Vagina (tissue), 2 donors: ENCODE measurements around the gene COX17. TPM values are rescaled to one million over a fixed set of nuclear protein-coding genes. Genes with fewer than 3 reads are reported as not detected.
A peak's percentile ranks its signal among the peaks of the same experiment; 100 is the strongest.

Experiments used
- DNase-seq, 2 donors: peaks; one replicate each; pipeline ENCODE4 v3.0.0-alpha.2; 2017; ENCODE audit errors: extremely low spot score in 2 of 2
- H3K27ac ChIP-seq: fragments of 200-600 bp; sonication (generic); one replicate; pipeline ENCODE4 v1.5.1; 2019
- H3K27me3 ChIP-seq: fragments of 200-600 bp; sonication (generic); one replicate; pipeline ENCODE4 v1.5.1; 2019
- H3K36me3 ChIP-seq, 2 donors: fragments of 200-600 bp; sonication (generic); one replicate each; pipeline ENCODE4 v1.5.1; 2017 to 2019
- H3K4me1 ChIP-seq: fragments of 200-600 bp; sonication (generic); one replicate; pipeline ENCODE4 v1.5.1; 2019
- H3K4me3 ChIP-seq, 2 donors: fragments of 200-600 bp; sonication (generic); 1 replicate in 1 of 2; 2 replicates in 1 of 2; pipeline ENCODE4 v1.5.1; 2016 to 2019
- H3K9me3 ChIP-seq: fragments of 200-600 bp; sonication (generic); one replicate; pipeline ENCODE4 v1.5.1; 2019
- POLR2A ChIP-seq, 2 donors: fragments of 450-650 bp; IDR thresholded peaks; one replicate each; pipeline ENCODE4 v1.6.1; 2017; ENCODE audit warnings: antibody characterized with exemption in 2 of 2, mild to moderate bottlenecking in 2 of 2, moderate library complexity in 2 of 2
- POLR2AphosphoS5 ChIP-seq, 2 donors: sonication (generic); formaldehyde crosslinking; IDR thresholded peaks; one replicate each; pipeline ENCODE4 v1.9.0; 2017; ENCODE audit warnings: antibody characterized with exemption in 2 of 2, mild to moderate bottlenecking in 2 of 2, low read depth in 1 of 2; ENCODE audit not compliant: insufficient read depth in 1 of 2
- intact Hi-C: fragments of 100-400 bp; cut with DNase I; formaldehyde crosslinking; loops from one replicate; pipeline ENCODE4 v1.15.1; 2023
- total RNA-seq: library from RNA; depleted of rRNA; stranded (reverse); fragments of >200 nt; gene quantifications from one replicate; pipeline ENCODE4 v1.2.3, GENCODE V29; 2016
- TF ChIP-seq, protein P1 (sequence below), 3 experiments: fragments of 450-650 bp in 2 of 3; fragments of 200-600 bp in 1 of 3; sonication (generic) in 1 of 3; IDR thresholded peaks; one replicate each; pipeline ENCODE4 v1.5.1; 2017 to 2019; ENCODE audit warnings: antibody characterized with exemption in 3 of 3, mild to moderate bottlenecking in 2 of 3, moderate library complexity in 2 of 3

The COX17 gene
- total RNA-seq, 1 donor from 2014 or later = 27.3 TPM

DNA sequence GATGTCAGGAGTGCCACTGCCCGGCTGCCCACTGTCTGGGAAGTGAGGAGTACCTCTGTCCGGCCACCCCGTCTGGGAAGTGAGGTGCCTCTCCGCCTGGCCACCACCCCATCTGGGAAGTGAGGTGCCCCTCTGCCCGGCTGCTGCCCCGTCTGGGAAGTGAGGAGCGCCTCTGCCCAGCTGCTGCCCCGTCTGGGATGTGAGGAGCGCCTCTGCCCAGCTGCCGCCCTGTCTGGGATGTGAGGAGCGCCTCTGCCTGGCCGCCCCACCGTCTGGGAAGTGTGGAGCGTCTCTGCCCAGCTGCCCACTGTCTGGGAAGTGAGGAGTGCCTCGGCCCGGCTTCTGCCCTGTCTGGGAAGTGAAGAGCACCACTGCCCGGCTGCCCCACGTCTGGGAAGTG is 3.3 kb downstream of the COX17 start:
- intact Hi-C loops = no loop called here
- Histone ChIP-seq H3K27ac (no peak overlapping the region), H3K27me3 (no peaks in the 10 kb centered on the region), H3K4me3 (no peak overlapping the region), H3K4me1 (peaks cover 20% of the 10 kb centered on the region), H3K36me3 (peaks cover 0 to 33% of the 10 kb centered on the region in 2 donors), H3K9me3 (no peaks in the 10 kb centered on the region)
- no peak for TF ChIP-seq POLR2A (IDR thresholded peaks at IDR 0.05)
- TF ChIP-seq, protein P1, sequence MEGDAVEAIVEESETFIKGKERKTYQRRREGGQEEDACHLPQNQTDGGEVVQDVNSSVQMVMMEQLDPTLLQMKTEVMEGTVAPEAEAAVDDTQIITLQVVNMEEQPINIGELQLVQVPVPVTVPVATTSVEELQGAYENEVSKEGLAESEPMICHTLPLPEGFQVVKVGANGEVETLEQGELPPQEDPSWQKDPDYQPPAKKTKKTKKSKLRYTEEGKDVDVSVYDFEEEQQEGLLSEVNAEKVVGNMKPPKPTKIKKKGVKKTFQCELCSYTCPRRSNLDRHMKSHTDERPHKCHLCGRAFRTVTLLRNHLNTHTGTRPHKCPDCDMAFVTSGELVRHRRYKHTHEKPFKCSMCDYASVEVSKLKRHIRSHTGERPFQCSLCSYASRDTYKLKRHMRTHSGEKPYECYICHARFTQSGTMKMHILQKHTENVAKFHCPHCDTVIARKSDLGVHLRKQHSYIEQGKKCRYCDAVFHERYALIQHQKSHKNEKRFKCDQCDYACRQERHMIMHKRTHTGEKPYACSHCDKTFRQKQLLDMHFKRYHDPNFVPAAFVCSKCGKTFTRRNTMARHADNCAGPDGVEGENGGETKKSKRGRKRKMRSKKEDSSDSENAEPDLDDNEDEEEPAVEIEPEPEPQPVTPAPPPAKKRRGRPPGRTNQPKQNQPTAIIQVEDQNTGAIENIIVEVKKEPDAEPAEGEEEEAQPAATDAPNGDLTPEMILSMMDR (IDR thresholded peaks at IDR 0.05) = no peak
- TF ChIP-seq POLR2AphosphoS5 (IDR thresholded peaks at IDR 0.05; ENCODE audit: insufficient read depth in 1 of 2, low read depth in 1 of 2) = no peak
- DNase-seq = no peak

DNA sequence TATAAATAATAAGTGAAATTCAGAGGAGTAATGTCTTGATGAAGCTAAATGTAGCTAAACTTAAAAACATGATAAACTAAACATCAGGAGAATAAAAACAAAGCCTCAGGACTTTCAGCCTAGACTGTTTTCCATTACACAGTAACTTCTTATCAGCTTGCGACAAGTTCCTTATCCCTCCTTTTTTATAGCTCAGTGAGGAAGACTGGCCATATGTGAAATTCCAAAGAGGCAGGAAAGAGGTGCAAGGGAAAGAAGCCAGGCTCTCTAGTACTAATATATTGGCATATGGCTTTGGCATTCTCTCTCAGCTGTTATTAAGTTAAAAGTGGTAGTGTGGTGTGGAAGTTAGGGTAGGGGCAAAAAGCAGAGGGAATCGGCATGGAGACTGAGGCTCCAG is 4.4 kb downstream of the COX17 start:
- H3K9me3 ChIP-seq = no peaks in the 10 kb centered on the region
- no peak overlapping the region for H3K27ac ChIP-seq
- intact Hi-C loops = no loop called here
- H3K36me3 ChIP-seq = peaks cover 0 to 33% of the 10 kb centered on the region in 2 donors
- H3K4me3 ChIP-seq = no peak overlapping the region
- peaks cover 20% of the 10 kb centered on the region for H3K4me1 ChIP-seq
- DNase-seq = no peak
- TF ChIP-seq POLR2AphosphoS5 (IDR thresholded peaks at IDR 0.05; ENCODE audit: insufficient read depth in 1 of 2, low read depth in 1 of 2) = no peak
- no peaks in the 10 kb centered on the region for H3K27me3 ChIP-seq

DNA sequence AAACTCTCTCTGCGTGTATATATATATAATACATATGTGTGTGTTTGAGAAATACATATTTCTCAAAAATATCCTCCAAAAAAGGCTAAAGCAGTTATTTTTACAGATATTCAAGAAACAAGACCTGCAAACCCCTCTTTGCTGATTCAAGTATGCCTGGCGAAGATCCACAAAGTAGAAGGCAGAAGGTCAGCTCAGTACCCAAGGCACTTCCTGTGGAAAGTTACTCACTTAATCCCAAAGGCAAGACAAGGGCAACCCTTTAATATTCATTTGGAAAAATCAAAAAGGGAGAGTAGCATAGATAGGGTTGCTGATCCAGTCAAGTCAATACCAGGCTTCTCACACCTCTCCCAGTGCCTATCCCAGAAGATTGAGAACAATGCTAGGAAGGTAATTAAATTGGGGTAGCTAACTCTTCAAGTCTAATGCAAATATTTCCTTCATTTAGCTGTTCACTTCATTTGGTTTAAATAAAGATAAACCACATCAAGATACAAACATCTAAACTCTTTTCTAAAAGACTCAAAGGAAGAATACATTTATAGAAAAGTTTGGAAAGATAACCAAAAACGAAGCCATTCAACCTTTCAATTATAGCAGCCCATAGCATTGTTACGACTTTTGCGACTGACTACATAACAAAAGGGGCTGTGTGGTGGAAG is 7.2 kb downstream of the COX17 start:
- Histone ChIP-seq H3K36me3 (peaks cover 0 to 32% of the 10 kb centered on the region in 2 donors), H3K4me1 (no peaks in the 10 kb centered on the region), H3K27ac (no peak overlapping the region), H3K9me3 (no peaks in the 10 kb centered on the region), H3K27me3 (no peaks in the 10 kb centered on the region), H3K4me3 (no peak overlapping the region)
- DNase-seq = no peak
- no peak for TF ChIP-seq POLR2A (IDR thresholded peaks at IDR 0.05)
- TF ChIP-seq, protein P1 (IDR thresholded peaks at IDR 0.05) = no peak
- intact Hi-C loops = no loop called here

DNA sequence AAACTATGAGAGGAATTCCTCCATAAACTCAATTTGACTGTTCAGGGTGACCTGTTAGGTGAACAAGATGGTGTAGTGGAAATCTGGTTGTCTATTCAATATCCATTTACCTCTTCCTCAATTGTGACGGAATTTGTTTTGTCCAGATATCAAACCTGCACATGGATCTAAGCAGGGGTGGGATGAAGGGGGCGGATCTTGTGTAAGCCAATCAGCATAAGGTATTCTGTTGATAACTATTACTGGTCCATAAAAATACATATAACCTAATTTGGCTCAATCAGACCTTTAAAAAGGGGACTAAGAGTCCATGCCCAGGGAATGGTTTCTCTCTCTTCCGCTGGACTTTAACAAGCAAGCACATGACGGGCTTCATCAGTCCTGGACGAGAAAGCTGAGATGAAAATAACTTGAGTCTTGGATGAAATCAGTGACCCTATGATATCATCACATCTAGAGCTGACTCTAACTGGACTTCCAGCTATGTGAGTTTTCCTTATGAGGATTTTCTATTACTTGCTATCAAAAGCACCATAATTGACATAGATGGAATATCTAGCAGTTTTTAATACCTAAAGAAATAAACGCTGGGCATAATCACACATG is 11.1 kb downstream of the COX17 start:
- TF ChIP-seq POLR2A (IDR thresholded peaks at IDR 0.05) (no peak), POLR2AphosphoS5 (IDR thresholded peaks at IDR 0.05; ENCODE audit: insufficient read depth in 1 of 2, low read depth in 1 of 2) (peak in 1 of 2 donors; percentile 23)
- TF ChIP-seq, protein P1 (IDR thresholded peaks at IDR 0.05) = no peak
- Histone ChIP-seq H3K9me3 (no peaks in the 10 kb centered on the region), H3K36me3 (peaks cover 0 to 4% of the 10 kb centered on the region in 2 donors), H3K4me1 (peaks cover 7% of the 10 kb centered on the region), H3K4me3 (no peak overlapping the region), H3K27me3 (no peaks in the 10 kb centered on the region), H3K27ac (peak overlapping the region; percentile 31)
- DNase-seq = no peak
- intact Hi-C loops = no loop called here

DNA sequence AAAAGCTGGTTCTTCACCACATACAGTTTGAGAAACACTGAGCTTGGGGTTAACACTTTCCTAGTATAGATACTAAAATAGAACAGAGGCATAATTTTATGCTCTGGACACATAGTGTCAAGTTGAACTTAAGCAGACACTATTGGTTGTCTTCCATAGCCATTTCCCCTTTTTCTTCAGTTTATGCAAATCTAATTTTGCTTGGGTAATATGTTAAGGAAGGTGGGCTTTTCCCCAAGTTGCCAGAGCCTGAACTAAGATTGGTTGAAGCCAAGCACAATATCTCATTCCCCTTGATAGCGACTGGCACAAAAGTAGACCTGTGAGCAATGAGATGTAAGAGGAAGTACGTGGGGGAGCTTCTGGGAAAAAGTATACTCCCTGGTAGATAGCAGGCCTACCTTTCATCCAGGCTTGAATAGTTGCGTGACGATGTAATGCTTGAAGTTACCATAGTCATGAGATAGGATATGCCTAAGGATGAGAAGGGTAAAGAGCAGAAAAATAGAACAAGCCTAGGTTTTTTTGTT is 12.3 kb downstream of the COX17 start:
- no peak for TF ChIP-seq POLR2AphosphoS5 (IDR thresholded peaks at IDR 0.05; ENCODE audit: insufficient read depth in 1 of 2, low read depth in 1 of 2)
- no peak for TF ChIP-seq POLR2A (IDR thresholded peaks at IDR 0.05)
- TF ChIP-seq, protein P1 (IDR thresholded peaks at IDR 0.05) = no peak
- Histone ChIP-seq H3K4me3 (no peak overlapping the region), H3K4me1 (peaks cover 11% of the 10 kb centered on the region), H3K9me3 (no peaks in the 10 kb centered on the region), H3K27ac (peak overlapping the region; percentile 31), H3K27me3 (no peaks in the 10 kb centered on the region), H3K36me3 (no peaks in the 10 kb centered on the region)
- intact Hi-C loops = no loop called here
- no peak for DNase-seq
